Choroid plexus epithelial cell (primary cell): ENCODE results near the gene GYS2.
A peak's percentile ranks its signal among the peaks of the same experiment; 100 is the strongest.

Experiments
- DNase-seq: peaks from one replicate; pipeline ENCODE4 v3.0.0-alpha.2; 2010; ENCODE audit warnings: low read depth
- H3K4me3 ChIP-seq: 2 replicates; pipeline ENCODE4 v1.5.1; 2011; ENCODE audit warnings: low read depth, mild to moderate bottlenecking, control low read depth, low read length, moderate library complexity
- CTCF ChIP-seq: conservative IDR thresholded peaks from 2 replicates; pipeline ENCODE4 v1.5.1; 2011; ENCODE audit warnings: low read depth, mild to moderate bottlenecking, control low read depth, inconsistent platforms, low read length, moderate library complexity

GYS2 gene

DNA sequence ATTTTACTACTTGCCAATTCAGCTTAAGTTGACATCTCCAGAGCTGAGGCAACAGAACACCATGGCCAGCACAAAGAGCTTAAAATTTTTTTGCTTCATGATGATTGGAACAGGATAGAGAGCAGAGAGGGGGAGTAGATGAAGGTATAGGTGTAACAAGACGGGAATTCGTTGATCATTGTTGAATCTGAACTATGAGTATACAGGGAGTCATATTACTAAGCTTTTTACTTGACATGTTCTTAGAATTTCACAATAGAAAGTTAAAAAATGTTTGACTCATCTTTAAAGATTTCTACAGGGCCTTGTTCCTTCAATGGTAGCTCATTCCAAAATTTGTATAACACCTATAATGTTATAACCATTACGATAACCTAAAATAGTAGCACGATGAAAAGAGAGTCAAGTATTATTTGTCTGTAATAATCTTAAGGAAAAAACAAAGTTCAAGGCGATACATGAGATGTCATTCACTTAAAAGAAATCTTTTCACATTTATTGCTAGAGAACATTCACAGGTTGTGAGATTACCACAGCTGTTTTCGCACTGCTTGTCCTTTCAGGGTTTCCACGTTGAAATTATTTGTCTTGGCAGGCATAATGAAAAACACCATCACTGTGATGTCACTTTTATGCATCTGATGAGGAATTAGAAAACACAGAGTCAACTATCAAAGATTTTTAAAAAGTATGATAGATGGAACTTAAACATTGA lies 44.6 kb downstream of the GYS2 start:
- no peak overlapping the region for H3K4me3 ChIP-seq
- DNase-seq: peak; percentile 94
- TF ChIP-seq CTCF: no peak

DNA sequence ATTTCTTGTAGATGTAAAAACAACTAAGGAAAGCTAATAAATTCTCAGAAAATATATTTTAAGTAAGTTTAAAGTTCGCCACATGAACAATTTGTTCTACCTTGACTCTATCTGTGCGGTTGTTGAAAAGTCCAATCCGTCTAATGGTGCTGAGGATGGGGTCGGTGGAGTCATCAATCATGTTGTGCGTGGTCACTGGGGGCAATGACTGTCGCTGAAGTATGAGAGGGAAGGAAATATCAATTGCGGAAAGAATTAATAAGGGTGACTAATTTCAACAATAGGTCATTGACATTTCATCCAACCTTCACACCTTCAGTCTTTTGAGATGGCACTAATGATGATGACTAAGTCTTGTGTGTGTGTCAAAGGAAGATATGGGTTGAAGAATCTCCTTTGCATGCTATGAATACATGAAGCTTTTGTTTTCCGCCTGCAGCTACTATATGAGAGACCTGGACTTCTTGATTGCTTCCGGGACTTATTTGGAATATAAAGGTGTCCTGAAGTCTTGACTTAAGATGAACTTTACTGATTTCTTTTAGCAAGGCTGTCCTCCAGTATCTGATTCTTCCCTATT lies 46.5 kb downstream of the GYS2 start:
- no peak for DNase-seq
- H3K4me3 ChIP-seq: no peak overlapping the region
- TF ChIP-seq CTCF: no peak

DNA sequence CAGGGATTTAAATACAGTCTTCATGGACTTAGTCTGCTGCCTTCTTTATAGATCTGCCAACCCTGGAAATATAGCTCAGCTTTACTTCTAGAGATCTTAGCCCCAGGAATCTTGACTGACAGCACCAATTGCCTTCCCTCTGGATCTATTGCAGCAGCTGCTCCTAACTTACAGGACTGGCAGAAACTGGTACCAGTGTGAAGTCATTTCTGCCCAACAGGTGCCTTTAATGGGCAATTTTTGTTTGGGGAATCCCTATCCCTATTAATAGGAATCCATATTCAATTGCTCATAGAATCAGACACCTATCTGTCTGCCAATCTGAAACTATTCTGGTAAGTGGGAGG lies 51.3 kb downstream of the GYS2 start:
- TF ChIP-seq CTCF: no peak

DNA sequence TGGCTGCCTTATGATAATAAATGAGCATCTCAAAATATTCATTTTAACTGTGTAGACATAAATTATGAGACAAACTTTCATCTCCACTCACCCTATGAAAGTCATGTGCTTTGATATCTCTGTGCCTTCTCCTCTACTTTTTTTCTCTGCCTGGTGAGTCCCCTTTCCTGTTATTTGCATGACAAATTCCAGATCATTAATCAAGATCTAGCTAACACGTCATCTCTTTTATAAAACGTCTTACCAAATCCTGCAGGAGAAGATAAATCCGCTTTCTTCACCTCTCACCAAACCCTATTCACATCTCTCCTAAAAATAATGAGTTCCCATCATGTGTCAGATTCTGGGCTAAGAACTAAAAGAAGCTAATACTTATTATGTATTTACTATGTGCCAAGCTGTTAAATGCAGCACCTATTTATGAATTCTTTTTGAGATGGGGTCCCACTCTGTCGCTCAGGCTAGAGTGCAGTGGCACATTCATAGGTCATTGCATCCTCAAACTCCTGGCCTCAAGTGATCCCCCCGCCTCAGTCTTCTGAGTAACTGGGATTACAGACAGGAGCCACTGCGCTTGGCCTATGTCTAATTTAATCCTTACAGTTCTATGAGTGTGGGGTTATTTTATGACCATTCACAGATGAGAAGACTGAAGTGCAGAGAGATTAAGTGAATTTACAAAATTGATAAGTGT lies 51.9 kb downstream of the GYS2 start:
- DNase-seq: no peak
- TF ChIP-seq CTCF: no peak
- H3K4me3 ChIP-seq: no peak overlapping the region

More for the DNA sequence above, 51.3 kb downstream of the GYS2 start:
- H3K4me3 ChIP-seq: no peak overlapping the region
- DNase-seq: no peak

DNA sequence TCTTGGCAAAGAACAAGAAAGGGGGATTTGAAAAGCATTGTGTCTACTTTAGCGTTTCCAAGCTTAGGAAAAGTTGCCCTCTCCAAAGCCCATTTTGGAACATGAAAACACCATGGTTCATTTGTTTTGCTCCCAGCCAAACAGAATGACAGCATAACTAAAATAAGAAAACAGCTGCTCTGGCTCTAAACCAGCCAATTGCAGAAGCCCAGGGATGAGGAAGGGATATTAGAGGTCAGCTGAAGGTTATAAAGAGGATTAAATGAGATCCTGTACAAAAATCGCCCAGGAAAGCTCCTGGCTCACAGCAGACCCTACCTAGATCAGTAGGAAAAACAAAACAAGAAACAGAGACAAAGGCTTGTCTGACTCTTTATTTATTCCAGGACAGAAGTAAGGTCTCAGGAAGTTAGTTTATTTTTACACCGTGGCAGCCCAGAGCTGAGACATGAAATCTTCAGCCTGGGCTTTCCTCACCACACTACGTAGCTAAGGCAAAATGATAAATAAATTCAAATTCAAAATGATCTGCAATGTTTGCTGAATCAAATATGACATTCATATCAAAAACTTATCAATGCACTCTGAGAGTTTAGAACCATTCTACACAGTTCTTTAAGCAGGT lies 52.7 kb downstream of the GYS2 start:
- peak; percentile 44 for DNase-seq
- no peak for TF ChIP-seq CTCF
- no peak overlapping the region for H3K4me3 ChIP-seq

- no peak for DNase-seq
- no peak for TF ChIP-seq CTCF
- no peak overlapping the region for H3K4me3 ChIP-seq
Measured at GRCh38 chr12:21547437-21547836, 57.2 kb downstream of the GYS2 start.
